ENCODE data around the gene CDC20.

The CDC20 gene

GRCh38 chr1:43334453-43335205 is 24.2 kb upstream of the CDC20 start:
- Histone ChIP-seq H3K36me3 (ENCODE audit: insufficient read depth, low read depth, low read length) (no peaks in the 10 kb centered on the region), H3K9ac (ENCODE audit: low read depth, low read length) (no peak overlapping the region), H3K27ac (ENCODE audit: low read length) (no peak overlapping the region), H3K9me3 (ENCODE audit: insufficient read depth, low read depth, low read length) (no peaks in the 10 kb centered on the region), H3K4me3 (ENCODE audit: low read length) (no peak overlapping the region), H3K4me1 (ENCODE audit: insufficient read depth, low read length) (peaks cover 4% of the 10 kb centered on the region; the same call in 1 of the 2 replicates), H3K27me3 (ENCODE audit: insufficient read depth, low read length) (no peaks in the 10 kb centered on the region)

DNA sequence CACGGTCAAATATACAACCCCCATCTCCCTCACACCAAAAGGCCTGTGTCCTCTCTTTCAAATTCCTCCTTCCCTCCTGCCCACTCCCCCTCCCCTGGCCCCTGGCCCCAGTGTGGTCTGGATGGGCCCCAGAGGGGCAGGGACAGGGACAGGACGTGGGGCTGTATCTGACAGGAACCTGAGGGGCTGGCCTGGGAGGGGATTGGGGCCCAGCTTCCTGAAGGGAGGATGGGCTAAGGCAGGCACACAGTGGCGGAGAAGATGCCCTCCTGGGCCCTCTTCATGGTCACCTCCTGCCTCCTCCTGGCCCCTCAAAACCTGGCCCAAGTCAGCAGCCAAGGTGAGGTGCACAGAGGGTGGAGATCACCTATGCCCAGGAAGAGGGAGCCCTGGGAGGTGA is 21.2 kb upstream of the CDC20 start, which contains the start of gene MPL:
Gene MPL, plus strand, starts transcription at position 231 of the 400 bp plus-strand sequence. Its CDS starts 31 bp downstream, at position 262.
- H3K4me1 ChIP-seq (ENCODE audit: insufficient read depth, low read length), result no peaks in the 10 kb centered on the region
- H3K27ac ChIP-seq (ENCODE audit: low read length), result no peak within 1 kb of the TSS
- H3K9me3 ChIP-seq (ENCODE audit: insufficient read depth, low read depth, low read length), result no peaks in the 10 kb centered on the region
- no peaks in the 10 kb centered on the region for H3K27me3 ChIP-seq (ENCODE audit: insufficient read depth, low read length)
- no peak within 1 kb of the TSS for H3K4me3 ChIP-seq (ENCODE audit: low read length)
- H3K36me3 ChIP-seq (ENCODE audit: insufficient read depth, low read depth, low read length), result no peaks in the 10 kb centered on the region
- no peak within 1 kb of the TSS for H3K9ac ChIP-seq (ENCODE audit: low read depth, low read length)

DNA sequence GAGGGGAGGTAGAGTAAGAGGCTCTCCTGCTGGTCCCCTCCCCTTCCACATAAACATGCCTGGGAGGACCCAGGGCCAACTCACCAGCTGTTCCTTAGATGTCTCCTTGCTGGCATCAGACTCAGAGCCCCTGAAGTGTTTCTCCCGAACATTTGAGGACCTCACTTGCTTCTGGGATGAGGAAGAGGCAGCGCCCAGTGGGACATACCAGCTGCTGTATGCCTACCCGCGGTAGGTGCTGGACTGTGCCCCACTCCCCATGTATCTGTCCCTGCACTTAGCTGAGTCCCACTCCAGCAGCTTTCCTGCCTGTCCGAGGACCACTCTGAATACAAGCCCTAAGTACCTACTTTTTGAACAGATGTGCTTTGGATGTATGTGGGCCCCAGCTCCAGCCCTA is 20.8 kb upstream of the CDC20 start:
- Histone ChIP-seq H3K9ac (ENCODE audit: low read depth, low read length) (no peak overlapping the region), H3K27ac (ENCODE audit: low read length) (no peak overlapping the region), H3K4me1 (ENCODE audit: insufficient read depth, low read length) (no peaks in the 10 kb centered on the region), H3K4me3 (ENCODE audit: low read length) (no peak overlapping the region), H3K27me3 (ENCODE audit: insufficient read depth, low read length) (no peaks in the 10 kb centered on the region), H3K9me3 (ENCODE audit: insufficient read depth, low read depth, low read length) (no peaks in the 10 kb centered on the region), H3K36me3 (ENCODE audit: insufficient read depth, low read depth, low read length) (no peaks in the 10 kb centered on the region)

- Histone ChIP-seq H3K36me3 (ENCODE audit: insufficient read depth, low read depth, low read length) (no peaks in the 10 kb centered on the region), H3K9me3 (ENCODE audit: insufficient read depth, low read depth, low read length) (no peaks in the 10 kb centered on the region), H3K27ac (ENCODE audit: low read length) (no peak overlapping the region), H3K27me3 (ENCODE audit: insufficient read depth, low read length) (no peaks in the 10 kb centered on the region), H3K4me3 (ENCODE audit: low read length) (no peak overlapping the region), H3K4me1 (ENCODE audit: insufficient read depth, low read length) (no peaks in the 10 kb centered on the region), H3K9ac (ENCODE audit: low read depth, low read length) (no peak overlapping the region)
These were observed 19.1 kb upstream of the CDC20 start for GRCh38 chr1:43339584-43340232.

GRCh38 chr1:43340559-43340958 is 18.2 kb upstream of the CDC20 start:
- Histone ChIP-seq H3K36me3 (ENCODE audit: insufficient read depth, low read depth, low read length) (no peaks in the 10 kb centered on the region), H3K4me3 (ENCODE audit: low read length) (no peak overlapping the region), H3K27me3 (ENCODE audit: insufficient read depth, low read length) (no peaks in the 10 kb centered on the region), H3K4me1 (ENCODE audit: insufficient read depth, low read length) (no peaks in the 10 kb centered on the region), H3K27ac (ENCODE audit: low read length) (no peak overlapping the region), H3K9me3 (ENCODE audit: insufficient read depth, low read depth, low read length) (no peaks in the 10 kb centered on the region), H3K9ac (ENCODE audit: low read depth, low read length) (no peak overlapping the region)

GRCh38 chr1:43344267-43344850 is 14.4 kb upstream of the CDC20 start:
- H3K36me3 ChIP-seq (ENCODE audit: insufficient read depth, low read depth, low read length), result no peaks in the 10 kb centered on the region
- H3K4me1 ChIP-seq (ENCODE audit: insufficient read depth, low read length), result peaks cover 5% of the 10 kb centered on the region; the same call in 1 of the 2 replicates
- H3K27ac ChIP-seq (ENCODE audit: low read length), result no peak overlapping the region
- no peaks in the 10 kb centered on the region for H3K9me3 ChIP-seq (ENCODE audit: insufficient read depth, low read depth, low read length)
- no peak overlapping the region for H3K4me3 ChIP-seq (ENCODE audit: low read length)
- H3K9ac ChIP-seq (ENCODE audit: low read depth, low read length), result no peak overlapping the region
- H3K27me3 ChIP-seq (ENCODE audit: insufficient read depth, low read length), result peaks cover 20% of the 10 kb centered on the region

DNA sequence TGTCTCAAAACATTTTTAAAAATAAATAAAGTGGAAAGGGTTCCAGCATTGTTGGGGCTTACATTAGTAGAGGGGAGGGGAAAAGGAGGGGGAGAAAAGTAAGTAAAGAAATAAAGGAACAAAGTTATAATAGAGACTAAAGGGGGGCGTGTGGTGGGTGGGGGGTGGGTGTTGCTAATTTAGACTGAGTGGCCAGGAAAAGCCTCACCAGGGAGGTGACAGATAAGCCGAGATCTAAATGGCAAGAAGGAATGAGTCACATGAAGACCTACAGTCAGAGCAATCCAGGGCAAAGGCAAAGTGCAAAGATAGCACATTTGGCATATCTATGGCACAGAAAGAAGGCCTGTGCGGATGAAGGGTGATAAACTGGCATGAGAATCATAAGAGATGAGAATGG is 13.7 kb upstream of the CDC20 start:
- Histone ChIP-seq H3K27me3 (ENCODE audit: insufficient read depth, low read length) (peaks cover 20% of the 10 kb centered on the region), H3K36me3 (ENCODE audit: insufficient read depth, low read depth, low read length) (no peaks in the 10 kb centered on the region), H3K4me1 (ENCODE audit: insufficient read depth, low read length) (peaks cover 11% of the 10 kb centered on the region; the same call in 1 of the 2 replicates), H3K27ac (ENCODE audit: low read length) (no peak overlapping the region), H3K4me3 (ENCODE audit: low read length) (no peak overlapping the region), H3K9ac (ENCODE audit: low read depth, low read length) (no peak overlapping the region), H3K9me3 (ENCODE audit: insufficient read depth, low read depth, low read length) (no peaks in the 10 kb centered on the region)

DNA sequence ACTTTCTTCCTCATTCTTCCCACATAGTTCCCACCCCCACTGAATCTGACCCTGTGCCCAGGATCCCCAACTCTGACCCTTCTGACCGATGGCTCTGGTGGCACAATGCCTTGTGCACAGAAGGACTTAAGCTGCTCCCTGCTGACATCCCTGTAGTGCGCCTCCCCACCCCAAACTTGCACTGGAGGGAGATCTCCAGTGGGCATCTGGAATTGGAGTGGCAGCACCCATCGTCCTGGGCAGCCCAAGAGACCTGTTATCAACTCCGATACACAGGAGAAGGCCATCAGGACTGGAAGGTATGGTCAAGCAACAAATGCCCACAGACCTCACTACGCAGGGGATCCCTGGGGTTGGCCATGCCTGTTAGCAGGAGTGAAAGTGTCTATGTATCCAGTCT is 12.1 kb upstream of the CDC20 start:
- Histone ChIP-seq H3K4me3 (ENCODE audit: low read length) (no peak overlapping the region), H3K4me1 (ENCODE audit: insufficient read depth, low read length) (peaks cover 14% of the 10 kb centered on the region; the same call in 1 of the 2 replicates), H3K9me3 (ENCODE audit: insufficient read depth, low read depth, low read length) (no peaks in the 10 kb centered on the region), H3K27ac (ENCODE audit: low read length) (no peak overlapping the region), H3K36me3 (ENCODE audit: insufficient read depth, low read depth, low read length) (no peaks in the 10 kb centered on the region), H3K9ac (ENCODE audit: low read depth, low read length) (no peak overlapping the region), H3K27me3 (ENCODE audit: insufficient read depth, low read length) (peaks cover 20% of the 10 kb centered on the region)

- Histone ChIP-seq H3K4me3 (ENCODE audit: low read length) (peak overlapping the region; percentile 87), H3K27ac (ENCODE audit: low read length) (no peak overlapping the region), H3K9me3 (ENCODE audit: insufficient read depth, low read depth, low read length) (no peaks in the 10 kb centered on the region), H3K9ac (ENCODE audit: low read depth, low read length) (peak overlapping the region; percentile 87), H3K4me1 (ENCODE audit: insufficient read depth, low read length) (peaks cover 14% of the 10 kb centered on the region; the same call in 1 of the 2 replicates), H3K36me3 (ENCODE audit: insufficient read depth, low read depth, low read length) (no peaks in the 10 kb centered on the region), H3K27me3 (ENCODE audit: insufficient read depth, low read length) (peaks cover 20% of the 10 kb centered on the region)
These were observed 10.4 kb upstream of the CDC20 start for GRCh38 chr1:43348343-43348808.

- Histone ChIP-seq H3K4me3 (ENCODE audit: low read length) (peak overlapping the region; percentile 87), H3K9me3 (ENCODE audit: insufficient read depth, low read depth, low read length) (no peaks in the 10 kb centered on the region), H3K36me3 (ENCODE audit: insufficient read depth, low read depth, low read length) (no peaks in the 10 kb centered on the region), H3K27me3 (ENCODE audit: insufficient read depth, low read length) (peaks cover 20% of the 10 kb centered on the region), H3K4me1 (ENCODE audit: insufficient read depth, low read length) (peaks cover 14% of the 10 kb centered on the region; the same call in 1 of the 2 replicates), H3K9ac (ENCODE audit: low read depth, low read length) (peak overlapping the region; percentile 87), H3K27ac (ENCODE audit: low read length) (peak overlapping the region; percentile 85)
These were observed 9.8 kb upstream of the CDC20 start for GRCh38 chr1:43348809-43349593.

DNA sequence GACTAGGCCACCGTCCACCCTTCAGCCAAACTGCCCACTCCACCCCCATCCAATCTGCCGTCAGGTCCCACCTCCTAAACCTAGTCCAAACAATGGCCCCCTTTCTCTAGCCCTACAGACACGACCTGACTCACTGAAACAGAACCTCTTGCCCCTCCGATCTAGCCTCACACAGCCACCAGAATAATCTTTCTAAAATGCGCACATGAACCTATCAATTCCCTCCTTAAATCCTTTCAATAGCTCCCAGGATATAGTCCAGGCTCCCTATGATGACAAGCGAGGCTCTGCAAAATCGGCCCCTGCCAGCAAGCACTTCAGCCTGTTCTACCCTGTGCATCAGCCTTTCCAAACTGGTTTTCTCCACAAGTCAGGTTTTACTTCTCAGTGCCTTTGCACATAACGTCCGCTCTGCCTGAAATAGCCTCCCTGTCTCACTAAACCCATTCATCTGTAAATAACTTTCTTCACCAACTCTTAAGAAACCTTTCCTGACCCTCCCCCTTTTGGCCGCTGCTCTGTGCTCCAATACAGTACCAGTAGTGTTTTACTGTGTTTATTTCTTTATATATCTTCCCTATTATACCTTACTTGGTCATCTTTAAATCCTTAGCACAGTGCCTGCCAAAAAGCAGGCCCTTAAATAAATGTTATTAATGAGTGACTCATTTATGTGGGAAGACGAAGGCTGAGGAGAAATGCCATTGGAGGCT is 9.0 kb upstream of the CDC20 start:
- H3K4me3 ChIP-seq (ENCODE audit: low read length), result peak overlapping the region; percentile 87
- H3K4me1 ChIP-seq (ENCODE audit: insufficient read depth, low read length), result peaks cover 14% of the 10 kb centered on the region; the same call in 1 of the 2 replicates
- peaks cover 20% of the 10 kb centered on the region for H3K27me3 ChIP-seq (ENCODE audit: insufficient read depth, low read length)
- H3K9me3 ChIP-seq (ENCODE audit: insufficient read depth, low read depth, low read length), result no peaks in the 10 kb centered on the region
- peak overlapping the region; percentile 78 for H3K9ac ChIP-seq (ENCODE audit: low read depth, low read length)
- peak overlapping the region; percentile 85 for H3K27ac ChIP-seq (ENCODE audit: low read length)
- no peaks in the 10 kb centered on the region for H3K36me3 ChIP-seq (ENCODE audit: insufficient read depth, low read depth, low read length)
